SU-DHL-6 (cell line): Measurements from ENCODE around the gene STARD10.

Source experiments
- H2AFZ ChIP-seq: fragments of 200-600 bp; sonication (generic); 2 replicates; pipeline ENCODE4 v1.6.1; 2014; ENCODE audit warnings: low read depth, mild to moderate bottlenecking, moderate library complexity, mixed read lengths, antibody characterized with exemption, low read length; ENCODE audit not compliant: severe bottlenecking
- H3F3A ChIP-seq: fragments of 200-600 bp; shearing (Covaris generic); 2 replicates; pipeline ENCODE4 v1.6.0; 2016; ENCODE audit warnings: antibody characterized with exemption, mild to moderate bottlenecking; ENCODE audit not compliant: insufficient read depth
- H3K27ac ChIP-seq: fragments of 200-600 bp; sonication (generic); 2 replicates; pipeline ENCODE4 v1.5.1; 2016; ENCODE audit warnings: low read depth, mild to moderate bottlenecking, low read length, moderate library complexity, mixed read lengths
- H3K27me3 ChIP-seq: fragments of 200-600 bp; sonication (generic), shearing (Covaris generic); 2 replicates; pipeline ENCODE4 v1.6.0; 2014; ENCODE audit warnings: mild to moderate bottlenecking, low read length
- H3K36me3 ChIP-seq: fragments of 200-600 bp; sonication (generic); 2 replicates; pipeline ENCODE4 v1.6.1; 2014; ENCODE audit warnings: mild to moderate bottlenecking, low read length, mixed read lengths
- H3K4me2 ChIP-seq: fragments of 300-600, 200-600 bp; shearing (Covaris generic), sonication (generic); 2 replicates; pipeline ENCODE4 v1.6.0; 2014; ENCODE audit warnings: low read length, low read depth, mild to moderate bottlenecking; ENCODE audit not compliant: poor library complexity, severe bottlenecking
- H3K4me3 ChIP-seq: fragments of 200-600 bp; sonication (generic); 2 replicates; pipeline ENCODE4 v1.5.1; 2014; ENCODE audit warnings: antibody characterized with exemption, low read length, mild to moderate bottlenecking, mixed read lengths; ENCODE audit not compliant: insufficient read depth, poor library complexity, severe bottlenecking
- H3K79me2 ChIP-seq: fragments of 200-600 bp; sonication (generic); 2 replicates; pipeline ENCODE4 v1.6.1; 2014; ENCODE audit warnings: mild to moderate bottlenecking, low read length, moderate library complexity; ENCODE audit not compliant: insufficient read depth
- H3K9ac ChIP-seq: fragments of 200-600 bp; sonication (generic); 2 replicates; pipeline ENCODE4 v1.7.0; 2014; ENCODE audit warnings: mild to moderate bottlenecking, low read length
- H3K9me2 ChIP-seq: fragments of 200-600 bp; sonication (generic); replicated peaks from 2 replicates; pipeline ENCODE4 v1.6.1; 2014; ENCODE audit warnings: low read length; ENCODE audit not compliant: insufficient read depth
- H3K9me3 ChIP-seq: fragments of 200-600 bp; sonication (generic); 2 replicates; pipeline ENCODE4 v1.6.1; 2014; ENCODE audit warnings: low read length, mixed read lengths; ENCODE audit not compliant: insufficient read depth
- H4K20me1 ChIP-seq: fragments of 200-600 bp; sonication (generic); 2 replicates; pipeline ENCODE4 v1.6.1; 2014; ENCODE audit warnings: low read depth, mild to moderate bottlenecking, antibody characterized with exemption, low read length, moderate library complexity, mixed read lengths
- CTCF ChIP-seq: fragments of 200-600 bp; sonication (generic); IDR thresholded peaks from one replicate; pipeline ENCODE4 v1.5.1; 2017; ENCODE audit warnings: antibody characterized with exemption, mild to moderate bottlenecking, low read length, moderate library complexity; ENCODE audit not compliant: insufficient read depth, poor library complexity, severe bottlenecking
- EZH2phosphoT487 ChIP-seq: fragments of 200-600 bp; sonication (generic), shearing (Covaris generic); conservative IDR thresholded peaks from 2 replicates; pipeline ENCODE4 v1.6.1; 2018; ENCODE audit warnings: mild to moderate bottlenecking, antibody characterized with exemption, low read length, moderate library complexity, mixed read lengths

STARD10 gene

GRCh38 chr11:72782081-72782920 is 11.5 kb downstream of the STARD10 start:
- no peak for TF ChIP-seq EZH2phosphoT487
- TF ChIP-seq CTCF: no peak
- H2AFZ ChIP-seq: no peak overlapping the region

GRCh38 chr11:72781313-72782080 is 12.3 kb downstream of the STARD10 start:
- Histone ChIP-seq H3K4me3 (no peak overlapping the region), H3K9me2 (no peaks in the 10 kb centered on the region), H4K20me1 (no peaks in the 10 kb centered on the region), H3F3A (no peaks in the 10 kb centered on the region), H3K36me3 (no peaks in the 10 kb centered on the region), H3K4me2 (peak overlapping the region; percentile 36), H3K9ac (no peak overlapping the region), H2AFZ (no peak overlapping the region), H3K27me3 (no peaks in the 10 kb centered on the region), H3K27ac (no peak overlapping the region), H3K79me2 (no peaks in the 10 kb centered on the region), H3K9me3 (no peaks in the 10 kb centered on the region)
- TF ChIP-seq EZH2phosphoT487: no peak
- no peak for TF ChIP-seq CTCF

More at GRCh38 chr11:72782081-72782920, 11.5 kb downstream of the STARD10 start:
- Histone ChIP-seq H3K9ac (no peak overlapping the region), H3K27me3 (no peaks in the 10 kb centered on the region), H3F3A (no peaks in the 10 kb centered on the region), H3K27ac (no peak overlapping the region), H3K36me3 (no peaks in the 10 kb centered on the region), H4K20me1 (no peaks in the 10 kb centered on the region), H3K9me2 (no peaks in the 10 kb centered on the region), H3K4me3 (no peak overlapping the region), H3K9me3 (no peaks in the 10 kb centered on the region), H3K4me2 (peak overlapping the region; percentile 36), H3K79me2 (no peaks in the 10 kb centered on the region)

- no peaks in the 10 kb centered on the region for H3K9me3 ChIP-seq
- H3F3A ChIP-seq: no peaks in the 10 kb centered on the region
- H2AFZ ChIP-seq: no peak overlapping the region
- H3K9ac ChIP-seq: no peak overlapping the region
- H3K9me2 ChIP-seq: no peaks in the 10 kb centered on the region
- peak overlapping the region; percentile 36 for H3K4me2 ChIP-seq
- H3K79me2 ChIP-seq: no peaks in the 10 kb centered on the region
- no peak overlapping the region for H3K4me3 ChIP-seq
- H3K27ac ChIP-seq: no peak overlapping the region
- no peaks in the 10 kb centered on the region for H3K27me3 ChIP-seq
- no peaks in the 10 kb centered on the region for H4K20me1 ChIP-seq
- H3K36me3 ChIP-seq: no peaks in the 10 kb centered on the region
- no peak for TF ChIP-seq EZH2phosphoT487
- no peak for TF ChIP-seq CTCF
Measured at GRCh38 chr11:72781063-72781312, 12.9 kb downstream of the STARD10 start.
